HFF-Myc (cell line): ENCODE data around the gene VAC14.

Experiments
- DNase-seq: peaks from one replicate; pipeline ENCODE4 v3.0.0-alpha.2; 2011; ENCODE audit warnings: low read depth; ENCODE audit errors: extremely low read depth
- H3K4me3 ChIP-seq: replicated peaks from 2 replicates; pipeline ENCODE4 v1.5.1; 2011; ENCODE audit warnings: low read depth, mild to moderate bottlenecking, control low read depth, low read length
- TF ChIP-seq, protein P1 (sequence below): IDR thresholded peaks from 2 replicates; pipeline ENCODE4 v1.5.1; 2012; ENCODE audit warnings: mild to moderate bottlenecking, low read depth, low read length, control low read depth; ENCODE audit errors: missing control alignments

The VAC14 gene

DNA sequence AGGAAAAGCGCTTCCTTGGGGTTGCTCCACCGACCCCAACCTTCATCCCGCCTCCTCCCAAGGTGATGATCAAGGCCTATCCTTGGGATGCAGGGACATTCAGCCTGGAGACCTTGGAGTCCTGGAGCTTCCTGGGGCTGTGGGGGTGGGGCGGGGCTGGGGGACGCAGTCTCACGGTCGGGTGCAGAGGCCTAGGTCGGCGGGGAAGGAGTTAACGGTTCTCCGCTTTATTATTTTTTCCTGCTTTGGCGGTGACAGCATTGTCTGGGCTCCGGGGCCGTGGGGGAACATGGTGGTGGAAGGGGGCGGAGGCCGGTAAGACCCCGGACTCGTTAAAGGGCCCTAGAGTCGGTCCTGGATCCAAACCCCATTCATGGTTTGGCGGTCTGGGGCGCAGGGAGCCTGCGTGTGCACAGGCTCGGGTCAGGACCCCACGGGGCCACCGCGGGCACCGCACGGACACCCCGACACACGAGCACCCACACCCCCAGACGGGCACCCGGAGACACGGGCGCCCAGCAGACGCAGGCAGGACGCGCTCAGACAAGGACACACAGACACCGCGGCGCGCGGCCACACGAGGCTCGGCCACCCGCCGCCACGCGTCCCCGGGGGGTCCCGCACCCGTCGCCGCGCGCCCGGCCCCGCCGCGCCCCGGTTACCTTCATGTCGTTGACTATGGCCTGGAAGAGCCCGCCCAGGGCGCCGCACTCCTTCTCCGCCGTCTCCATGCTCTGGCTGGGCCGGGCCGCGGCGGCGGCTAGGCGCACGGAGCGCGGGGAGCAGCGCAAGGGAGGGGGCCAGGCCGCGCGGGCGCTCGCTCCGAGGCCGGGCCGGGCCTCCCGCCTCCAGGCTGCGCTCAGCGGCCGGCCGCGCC, 115.7 kb downstream of the VAC14 start:
- peak overlapping the region; percentile 78 for H3K4me3 ChIP-seq
- DNase-seq = no peak
- TF ChIP-seq, protein P1, sequence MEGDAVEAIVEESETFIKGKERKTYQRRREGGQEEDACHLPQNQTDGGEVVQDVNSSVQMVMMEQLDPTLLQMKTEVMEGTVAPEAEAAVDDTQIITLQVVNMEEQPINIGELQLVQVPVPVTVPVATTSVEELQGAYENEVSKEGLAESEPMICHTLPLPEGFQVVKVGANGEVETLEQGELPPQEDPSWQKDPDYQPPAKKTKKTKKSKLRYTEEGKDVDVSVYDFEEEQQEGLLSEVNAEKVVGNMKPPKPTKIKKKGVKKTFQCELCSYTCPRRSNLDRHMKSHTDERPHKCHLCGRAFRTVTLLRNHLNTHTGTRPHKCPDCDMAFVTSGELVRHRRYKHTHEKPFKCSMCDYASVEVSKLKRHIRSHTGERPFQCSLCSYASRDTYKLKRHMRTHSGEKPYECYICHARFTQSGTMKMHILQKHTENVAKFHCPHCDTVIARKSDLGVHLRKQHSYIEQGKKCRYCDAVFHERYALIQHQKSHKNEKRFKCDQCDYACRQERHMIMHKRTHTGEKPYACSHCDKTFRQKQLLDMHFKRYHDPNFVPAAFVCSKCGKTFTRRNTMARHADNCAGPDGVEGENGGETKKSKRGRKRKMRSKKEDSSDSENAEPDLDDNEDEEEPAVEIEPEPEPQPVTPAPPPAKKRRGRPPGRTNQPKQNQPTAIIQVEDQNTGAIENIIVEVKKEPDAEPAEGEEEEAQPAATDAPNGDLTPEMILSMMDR = no peak

GRCh38 chr16:70684146-70685060, 116.6 kb downstream of the VAC14 start:
- no peak for DNase-seq
- peak overlapping the region; percentile 78 for H3K4me3 ChIP-seq
- TF ChIP-seq, protein P1 = no peak

GRCh38 chr16:70683146-70683944, 117.6 kb downstream of the VAC14 start:
- TF ChIP-seq, protein P1 = no peak
- peak overlapping the region; percentile 78 for H3K4me3 ChIP-seq
- DNase-seq = no peak

DNA sequence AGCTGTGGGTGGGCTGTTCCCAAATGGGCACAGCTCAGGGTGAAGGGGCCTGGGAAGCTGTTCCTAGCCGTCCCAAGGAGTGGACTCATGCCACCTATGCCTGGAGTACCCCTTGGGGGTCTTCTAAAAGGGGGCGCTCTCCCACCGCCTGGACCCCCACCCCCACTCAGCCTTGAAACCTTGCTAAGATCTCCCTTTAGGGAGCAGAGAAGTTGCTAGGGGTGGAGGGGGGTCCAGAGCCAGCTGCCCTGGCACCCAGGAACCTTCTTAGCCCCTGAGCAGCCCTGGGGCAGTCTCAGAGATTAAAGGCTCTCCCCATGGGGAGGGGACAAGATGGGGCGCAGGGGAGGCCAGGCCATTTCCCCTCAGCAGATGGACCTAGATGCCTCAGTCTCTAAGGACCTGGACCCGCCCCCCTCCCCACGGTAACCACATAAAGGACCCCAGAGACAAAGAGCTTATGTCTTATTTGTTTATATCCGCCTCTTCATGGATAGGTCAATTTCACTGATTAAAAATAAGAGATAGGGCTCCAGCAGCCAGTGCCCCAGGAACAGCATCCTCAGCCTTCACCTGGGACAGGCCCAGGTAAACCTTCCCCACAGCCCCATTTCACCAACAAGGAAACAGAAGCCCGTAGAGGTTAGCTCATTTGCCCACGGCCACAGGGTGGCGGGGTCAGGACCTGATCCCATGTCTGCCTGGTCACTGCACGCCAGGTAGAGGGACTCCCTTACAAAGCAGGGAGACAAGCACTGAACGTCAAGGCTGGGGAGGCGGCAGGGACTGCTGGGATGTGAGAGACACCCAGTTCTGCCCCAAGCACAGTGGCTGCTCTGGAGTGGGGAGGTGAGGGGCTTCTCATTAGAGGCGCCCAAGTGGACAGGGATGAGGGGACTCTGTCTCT, 118.5 kb downstream of the VAC14 start:
- TF ChIP-seq, protein P1 = no peak
- H3K4me3 ChIP-seq = peak overlapping the region; percentile 78
- no peak for DNase-seq

DNA sequence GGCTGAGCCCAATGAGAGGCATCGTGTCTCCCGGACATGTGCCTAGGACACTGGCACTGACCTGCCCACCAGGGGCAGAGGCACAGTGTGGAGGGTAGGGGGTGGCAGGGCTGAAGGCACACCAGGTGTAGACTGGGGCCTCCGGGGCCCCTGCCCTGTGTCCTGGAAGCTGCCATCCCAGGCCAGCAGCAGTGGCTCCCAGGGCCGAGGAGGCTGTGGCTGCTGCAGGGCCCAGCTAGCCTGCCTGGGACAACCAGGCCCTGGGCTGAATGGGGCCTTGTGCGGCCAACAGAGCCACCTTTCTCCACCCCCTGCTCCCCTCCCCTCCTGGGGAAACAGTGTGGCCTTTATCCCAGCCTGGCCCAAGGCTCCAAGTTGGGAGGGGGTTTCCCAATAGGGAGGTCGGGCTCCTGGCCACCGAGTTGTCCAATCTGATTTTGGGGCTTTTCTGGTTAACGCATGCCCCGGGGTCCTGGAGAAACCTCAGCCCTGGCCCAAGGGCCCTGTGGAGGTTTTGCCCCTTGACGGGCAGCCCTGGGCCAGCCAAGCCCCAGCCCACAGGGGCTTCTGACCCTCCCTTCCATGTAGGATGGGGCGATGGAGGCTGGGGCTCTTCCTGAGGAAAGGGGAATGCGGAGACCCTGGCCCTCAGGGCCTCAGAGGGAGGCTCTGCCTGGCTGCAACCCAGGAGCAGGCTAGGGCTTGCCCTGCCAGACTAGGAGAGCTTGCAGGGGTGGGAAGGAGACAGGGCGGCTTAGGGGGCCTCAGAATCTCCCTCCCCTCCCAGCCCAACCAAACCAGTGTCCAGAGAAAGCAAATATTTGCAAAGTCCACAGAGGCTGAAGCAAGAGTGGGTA, 119.3 kb downstream of the VAC14 start:
- TF ChIP-seq, protein P1 = no peak
- H3K4me3 ChIP-seq = no peak overlapping the region
- DNase-seq = no peak
